ENCODE results near the gene GORAB.
A peak's percentile ranks its signal among the peaks of the same experiment; 100 is the strongest.

The GORAB gene

GRCh38 chr1:170531758-170532657 is at the start of gene GORAB:
Gene GORAB, plus strand, starts transcription at chr1:170532166. Its CDS starts 58 bp downstream, at chr1:170532224.
- peak; percentile 82 to 85 for DNase-seq

- DNase-seq: no peak
Observed at GRCh38 chr1:170483051-170483450, 48.9 kb upstream of the GORAB start.

- DNase-seq: no peak
Observed at GRCh38 chr1:170487503-170487902, 44.5 kb upstream of the GORAB start.

- DNase-seq: no peak
Observed at GRCh38 chr1:170491291-170491690, 40.7 kb upstream of the GORAB start.

- peak in 1 of 2 donors; percentile 35 for DNase-seq
Observed at GRCh38 chr1:170494369-170494768, 37.6 kb upstream of the GORAB start.

GRCh38 chr1:170495006-170495405 is 37.0 kb upstream of the GORAB start:
- DNase-seq: no peak

GRCh38 chr1:170498876-170499275 is 33.1 kb upstream of the GORAB start:
- DNase-seq: no peak

GRCh38 chr1:170503665-170504064 is 28.3 kb upstream of the GORAB start:
- no peak for DNase-seq

- DNase-seq: no peak
Observed at GRCh38 chr1:170510163-170510562, 21.8 kb upstream of the GORAB start.

GRCh38 chr1:170511038-170511437 is 20.9 kb upstream of the GORAB start:
- DNase-seq: no peak

GRCh38 chr1:170513138-170513537 is 18.8 kb upstream of the GORAB start:
- no peak for DNase-seq

GRCh38 chr1:170518185-170518834 is 13.7 kb upstream of the GORAB start:
- no peak for DNase-seq

GRCh38 chr1:170518965-170519364 is 13.0 kb upstream of the GORAB start:
- no peak for DNase-seq

- DNase-seq: no peak
Observed at GRCh38 chr1:170520601-170521000, 11.4 kb upstream of the GORAB start.

GRCh38 chr1:170521818-170522217 is 10.1 kb upstream of the GORAB start:
- DNase-seq: no peak

GRCh38 chr1:170530972-170531757 is 801 bp upstream of the GORAB start:
- DNase-seq: no peak

- no peak for DNase-seq
Observed at GRCh38 chr1:170533298-170533697, 1.3 kb downstream of the GORAB start.

- no peak for DNase-seq
Observed at GRCh38 chr1:170534626-170535147, 2.7 kb downstream of the GORAB start.

GRCh38 chr1:170535418-170535817 is 3.5 kb downstream of the GORAB start:
- DNase-seq: no peak

GRCh38 chr1:170536924-170537551 is 5.1 kb downstream of the GORAB start:
- no peak for DNase-seq

- DNase-seq: no peak
Observed at GRCh38 chr1:170537798-170538503, 6.0 kb downstream of the GORAB start.

GRCh38 chr1:170538687-170539086 is 6.7 kb downstream of the GORAB start:
- DNase-seq: no peak
